CD4-positive, alpha-beta T cell treated with Interleukin-4 for 4 hours (primary cell): ENCODE measurements around the gene MICAL3.

Experiments
- DNase-seq: peaks from one replicate; pipeline ENCODE4 v3.0.0-alpha.2; 2020

MICAL3 gene

DNA sequence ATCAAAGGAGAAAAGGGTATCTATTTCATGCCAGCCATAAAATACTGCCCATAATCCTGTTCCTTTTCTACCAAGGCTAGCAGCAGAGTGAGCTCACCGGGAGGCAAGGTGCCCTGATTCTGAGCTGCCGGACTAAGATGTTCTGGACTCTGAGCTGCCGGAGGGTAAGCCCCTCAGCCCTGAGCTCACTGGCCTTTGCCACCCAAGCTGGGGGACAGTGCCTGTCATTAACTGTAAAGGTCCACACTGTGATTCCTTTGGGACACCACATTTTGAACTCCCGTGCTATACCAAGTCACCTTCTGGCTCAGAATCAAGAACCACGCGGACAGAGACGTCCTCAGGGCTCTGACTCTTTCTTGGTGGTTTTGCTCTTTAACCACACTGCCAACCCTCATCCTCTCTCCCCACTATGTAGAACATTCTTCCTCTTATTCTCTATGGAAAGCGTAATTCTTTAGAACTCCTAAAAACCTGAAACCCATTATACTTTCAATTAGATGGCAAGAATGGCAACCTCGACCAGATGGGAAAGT, 161.6 kb downstream of the MICAL3 start:
- no peak for DNase-seq

DNA sequence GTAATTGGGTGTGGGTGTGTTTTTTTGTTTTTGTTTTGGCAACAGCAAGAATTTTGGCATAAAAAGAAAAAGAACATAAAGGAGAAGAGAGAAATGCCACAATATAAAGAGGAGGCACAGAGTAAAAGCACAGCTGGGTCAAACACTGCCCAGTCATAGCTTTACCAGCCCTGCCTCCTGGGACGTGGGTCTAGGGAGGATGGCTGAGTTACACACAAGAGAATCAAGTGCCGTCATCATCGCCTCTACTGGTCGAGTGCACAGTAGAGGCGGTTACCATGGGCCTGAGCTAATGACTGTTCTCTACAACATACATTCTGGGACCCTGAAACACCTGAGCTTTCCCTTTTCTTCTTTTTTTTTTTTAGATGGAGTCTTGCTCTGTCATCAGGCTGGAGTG, 162.5 kb downstream of the MICAL3 start:
- no peak for DNase-seq

DNA sequence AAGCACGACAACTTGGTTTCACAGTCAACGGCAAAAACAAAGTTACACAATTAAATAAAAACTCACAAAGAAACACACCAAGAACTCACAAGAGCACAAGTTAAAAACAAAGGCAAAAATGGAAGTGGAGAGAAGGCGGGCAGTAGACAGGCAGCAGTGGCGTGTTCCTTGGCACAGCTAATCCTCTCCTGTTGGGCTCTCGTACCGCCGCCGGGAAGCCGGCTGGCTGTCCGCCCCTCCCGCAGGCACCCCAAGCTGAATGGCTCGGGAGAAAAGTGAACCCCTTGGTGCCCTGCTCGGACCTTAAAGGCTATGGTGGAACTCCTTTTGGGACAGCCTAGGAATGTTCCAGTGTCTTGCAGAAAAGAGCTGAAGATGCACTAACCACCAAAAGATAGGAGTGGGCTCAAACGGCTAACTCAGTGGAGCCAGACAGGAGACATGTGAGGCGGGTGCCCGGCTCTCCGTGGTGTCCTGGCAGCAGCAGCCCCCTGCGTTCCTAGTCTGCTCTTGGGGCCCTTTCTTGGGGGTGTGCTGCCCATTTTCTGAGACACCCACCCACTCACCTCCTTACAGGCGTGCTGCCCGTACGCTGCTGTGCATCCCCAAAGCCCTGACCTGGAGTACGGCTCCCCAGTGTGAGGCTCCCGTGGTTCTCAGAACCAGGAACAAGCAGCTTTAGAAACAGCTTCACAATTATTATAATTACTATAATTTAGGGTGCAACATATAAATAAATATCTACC, 164.0 kb downstream of the MICAL3 start:
- no peak for DNase-seq

DNA sequence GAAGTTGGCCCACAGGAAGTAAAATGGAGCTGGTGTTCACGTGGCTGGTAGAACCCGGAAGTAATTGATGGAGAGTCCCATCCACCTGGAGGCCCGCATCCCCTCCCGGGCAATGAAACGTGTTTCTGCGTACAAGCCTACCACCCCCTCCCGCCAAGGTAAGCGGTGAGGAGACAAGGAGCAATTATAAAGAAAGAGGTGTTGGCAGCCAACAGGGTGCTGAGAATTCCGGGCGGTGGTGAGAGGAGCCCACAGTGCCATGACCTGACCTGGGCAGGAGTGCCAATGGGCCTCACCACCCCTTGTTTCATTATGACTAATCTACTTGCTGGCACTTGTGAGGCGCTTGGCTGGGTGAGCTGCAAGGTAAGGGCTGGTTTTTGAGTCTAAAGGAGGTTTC, 166.3 kb downstream of the MICAL3 start:
- DNase-seq: no peak

DNA sequence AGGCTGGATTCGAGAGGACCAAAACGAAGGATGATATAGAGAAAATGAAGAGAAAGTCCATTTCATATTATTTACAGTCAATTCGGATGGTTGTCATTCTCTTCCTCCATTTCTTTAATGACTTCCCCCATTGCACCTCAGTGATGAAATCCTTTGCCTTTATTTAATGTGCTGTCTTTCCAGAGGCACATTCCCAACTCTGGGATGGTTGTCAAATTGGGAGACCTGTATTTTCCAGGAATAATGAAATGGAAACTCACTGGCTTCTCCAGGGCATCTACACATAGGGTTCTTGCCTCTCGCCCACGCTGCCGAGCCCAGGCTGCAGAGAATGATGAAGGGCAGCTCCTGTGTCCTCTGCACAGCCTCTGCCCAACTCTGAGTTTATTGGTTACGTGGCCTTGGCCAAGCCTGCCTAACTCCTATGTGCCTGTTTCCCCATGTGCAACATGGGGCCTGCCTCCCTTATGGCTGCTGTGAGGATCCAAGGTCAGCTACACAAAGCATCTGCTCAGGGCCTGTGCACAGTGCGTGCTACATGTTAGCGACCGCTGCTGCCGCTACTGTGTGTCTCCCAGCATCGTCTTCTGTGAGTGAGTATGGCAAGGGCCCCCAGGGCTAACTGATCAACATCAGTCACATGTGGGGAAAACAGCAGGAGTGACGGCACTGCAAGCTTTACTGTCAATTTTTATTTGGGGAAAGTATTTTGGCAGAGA, 168.6 kb downstream of the MICAL3 start:
- no peak for DNase-seq

DNA sequence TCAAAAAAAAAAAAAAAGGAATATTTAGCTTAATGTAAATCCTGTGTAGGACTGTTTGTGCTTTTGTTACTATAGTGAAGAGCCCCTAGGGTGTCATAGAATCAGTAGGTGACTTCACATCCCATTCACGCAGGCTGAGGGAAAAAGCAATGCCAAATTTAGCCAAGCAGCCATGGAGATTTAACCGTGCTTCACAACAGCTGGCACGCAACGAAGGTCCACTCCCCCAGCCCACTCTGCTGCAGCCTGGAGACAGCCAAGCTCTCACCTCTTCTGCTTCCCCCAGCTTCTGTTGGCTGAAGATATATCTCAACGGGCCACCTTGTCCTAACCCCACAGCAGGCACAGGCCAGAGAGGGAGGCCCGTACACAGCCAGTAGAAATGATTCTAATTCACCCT, 171.3 kb downstream of the MICAL3 start:
- DNase-seq: no peak

DNA sequence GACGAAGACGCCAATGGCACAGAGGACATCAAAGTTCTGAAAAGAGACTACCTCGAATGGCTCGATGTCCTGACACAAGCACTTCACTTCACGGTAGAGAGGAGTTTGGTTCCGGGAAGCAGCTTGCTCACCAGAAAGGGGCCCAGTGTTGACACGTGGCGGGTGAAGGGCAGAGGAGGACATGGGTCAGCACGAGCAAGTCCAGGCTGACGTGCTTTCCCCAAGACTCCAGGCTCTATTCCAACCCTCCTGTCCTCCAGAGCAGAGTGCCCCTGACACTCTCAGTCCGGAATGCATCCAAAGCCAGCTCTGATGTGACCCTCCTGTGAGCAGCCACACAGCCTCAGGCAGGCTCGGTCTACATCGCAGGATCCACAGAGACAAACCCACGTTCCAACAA, 172.6 kb downstream of the MICAL3 start:
- no peak for DNase-seq

DNA sequence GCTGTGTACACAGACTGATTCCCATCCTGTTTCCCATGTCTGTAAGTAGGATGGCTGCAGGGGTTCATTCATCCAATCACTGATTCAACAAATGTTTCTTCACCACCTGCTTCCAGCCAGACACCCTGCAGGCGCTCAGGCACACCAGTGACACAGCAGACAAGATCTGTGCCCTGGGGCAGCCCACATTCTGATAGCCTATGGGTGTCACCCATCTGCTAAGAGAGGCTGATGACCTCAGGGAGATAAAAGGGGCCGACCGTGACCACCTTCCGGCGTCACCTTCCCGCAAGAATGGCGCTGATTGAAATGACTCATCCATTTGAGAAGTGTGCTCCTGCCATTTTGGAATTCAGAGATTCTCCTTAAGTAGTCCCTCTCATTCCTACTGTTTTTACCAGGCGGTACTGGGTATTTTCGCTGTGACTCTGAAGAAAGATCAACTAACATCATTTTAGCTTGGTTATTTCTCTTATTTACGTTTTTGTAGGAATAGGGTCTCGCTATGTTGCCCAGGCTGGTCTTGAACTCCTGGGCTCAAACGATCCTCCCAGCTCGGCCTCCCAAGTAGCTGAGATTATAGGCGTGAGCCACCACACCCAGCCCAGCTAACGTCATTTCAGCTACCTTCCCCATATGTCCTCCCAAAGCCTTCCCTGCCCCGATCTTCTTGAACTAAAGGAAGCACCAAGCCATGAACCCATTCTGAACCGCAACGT, 176.8 kb downstream of the MICAL3 start:
- no peak for DNase-seq

DNA sequence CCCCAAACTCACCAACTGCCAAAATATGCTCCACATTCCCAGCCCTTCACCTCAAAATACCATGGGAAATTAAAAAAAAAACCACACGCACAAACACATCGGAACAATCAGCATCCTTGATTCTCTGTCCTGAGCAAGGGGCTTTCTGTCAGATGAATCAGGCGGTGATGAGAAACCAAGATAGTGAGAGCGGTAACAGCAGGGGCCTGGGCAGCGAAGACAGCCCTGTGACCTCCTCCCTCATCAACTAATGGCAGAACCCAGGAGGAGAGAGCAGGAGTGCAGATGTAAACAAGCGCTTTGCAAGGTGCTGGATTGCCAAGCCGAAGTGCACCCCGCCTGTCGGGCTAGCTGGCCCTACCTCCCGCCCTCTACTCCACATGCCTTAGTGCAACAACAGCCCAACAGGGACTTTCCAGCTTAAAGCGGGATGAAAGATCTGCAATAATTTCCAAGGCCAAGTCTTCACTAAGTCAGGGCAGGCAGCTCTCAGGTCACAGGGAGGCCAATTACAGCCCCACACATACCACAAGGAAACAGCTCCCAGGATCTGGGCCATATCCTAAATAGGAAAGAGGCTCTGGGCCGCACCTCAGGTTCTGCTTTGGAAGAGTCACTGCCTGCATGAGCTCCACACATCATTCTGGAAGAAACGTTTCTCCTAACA, 177.9 kb downstream of the MICAL3 start:
- DNase-seq: no peak

DNA sequence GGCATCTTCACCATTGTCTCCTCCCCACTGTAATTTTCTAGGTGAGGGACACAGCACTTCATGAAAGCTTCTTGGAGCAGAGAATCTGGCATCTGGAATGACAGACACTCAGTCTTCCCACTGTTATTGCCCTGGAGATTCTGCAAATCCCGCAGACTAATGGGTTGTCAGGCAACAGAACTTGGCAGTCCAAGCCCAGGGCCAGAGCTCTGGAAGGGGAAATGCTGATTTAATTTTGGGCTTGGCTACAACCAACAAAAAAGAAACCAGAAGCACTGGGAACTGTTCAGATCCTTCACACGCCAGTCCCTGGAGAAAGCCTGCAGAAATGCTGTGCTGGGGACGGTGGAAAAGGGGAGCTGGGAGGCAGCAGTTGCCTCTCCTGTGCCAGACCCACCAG, 178.6 kb downstream of the MICAL3 start:
- no peak for DNase-seq

DNA sequence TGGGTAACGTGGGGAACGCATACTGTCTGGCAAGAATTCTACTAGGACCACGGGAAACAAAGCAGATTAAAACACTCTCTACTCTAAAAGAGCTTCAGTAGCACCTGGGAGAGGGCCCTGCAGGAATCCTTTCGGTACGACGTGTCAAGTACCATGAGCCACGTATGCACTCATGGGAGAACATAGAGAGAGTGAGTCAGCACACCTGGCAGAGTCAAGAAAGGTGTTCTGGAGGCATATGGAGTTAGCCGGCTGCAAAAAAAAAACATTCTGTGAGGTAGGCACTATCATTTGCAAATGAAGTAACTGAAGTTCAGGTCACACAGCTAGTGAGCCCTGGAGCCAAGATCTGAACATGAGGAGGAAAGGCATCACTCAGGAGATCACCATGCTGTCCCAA, 179.0 kb downstream of the MICAL3 start:
- no peak for DNase-seq

DNA sequence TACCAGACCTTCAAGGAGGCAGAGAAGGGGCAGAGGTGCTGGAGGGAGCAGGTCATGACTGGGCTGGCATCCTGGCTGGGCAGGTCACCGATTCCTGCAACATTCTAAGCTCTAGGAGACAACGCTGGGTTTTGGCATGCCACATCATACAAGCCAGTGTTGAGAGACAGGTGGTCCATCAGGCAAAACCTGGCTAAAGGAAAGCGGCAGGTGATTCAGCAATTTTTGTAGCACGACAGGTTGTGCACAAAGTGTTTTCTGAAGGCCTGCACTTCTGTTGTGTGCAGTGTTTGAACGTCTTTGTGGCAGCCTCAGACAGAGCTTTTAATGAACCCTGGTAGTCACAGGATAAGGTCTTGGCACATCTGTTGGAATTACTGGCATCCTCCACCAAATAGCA, 180.2 kb downstream of the MICAL3 start:
- no peak for DNase-seq

DNA sequence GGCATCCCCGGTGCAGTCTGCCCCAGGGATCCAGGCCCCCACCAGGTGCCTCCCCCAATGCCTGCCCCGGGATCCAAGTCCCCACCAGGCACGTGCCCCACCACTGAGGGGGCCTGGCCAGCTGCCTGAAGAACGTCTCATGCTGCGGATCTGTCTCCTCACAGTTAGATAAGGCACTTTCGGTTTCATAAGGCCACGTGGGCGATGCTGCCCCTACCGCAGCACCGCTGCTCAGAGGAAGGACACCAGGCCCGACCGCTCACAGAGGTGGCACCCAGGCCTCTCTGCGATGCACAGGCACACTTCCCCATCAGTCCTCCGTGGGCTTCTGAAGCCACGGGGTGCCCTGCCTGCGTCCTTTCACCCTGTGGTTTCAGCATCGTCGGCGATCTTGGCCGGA, 182.0 kb downstream of the MICAL3 start:
- peak; percentile 45 for DNase-seq

DNA sequence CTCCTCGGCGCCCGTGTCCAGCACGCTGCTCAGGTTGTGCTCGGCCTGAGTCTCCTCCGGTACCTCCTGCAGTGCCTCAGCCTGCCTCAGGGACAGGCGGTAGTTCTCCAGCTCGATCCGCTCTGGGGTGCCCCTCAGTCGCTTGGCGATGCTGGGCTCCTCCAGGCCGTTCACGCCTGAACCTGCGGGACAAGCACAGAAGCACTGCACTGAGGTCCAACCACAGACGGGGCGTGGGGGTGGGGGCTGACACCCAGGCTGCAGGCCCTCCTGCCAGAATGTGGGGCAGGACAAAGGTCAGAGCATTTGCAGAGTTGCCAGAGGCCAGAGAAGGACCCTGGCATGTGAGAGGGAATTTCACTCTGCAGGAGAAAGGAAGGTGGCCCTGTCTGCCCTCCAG, 182.5 kb downstream of the MICAL3 start:
- DNase-seq: no peak

DNA sequence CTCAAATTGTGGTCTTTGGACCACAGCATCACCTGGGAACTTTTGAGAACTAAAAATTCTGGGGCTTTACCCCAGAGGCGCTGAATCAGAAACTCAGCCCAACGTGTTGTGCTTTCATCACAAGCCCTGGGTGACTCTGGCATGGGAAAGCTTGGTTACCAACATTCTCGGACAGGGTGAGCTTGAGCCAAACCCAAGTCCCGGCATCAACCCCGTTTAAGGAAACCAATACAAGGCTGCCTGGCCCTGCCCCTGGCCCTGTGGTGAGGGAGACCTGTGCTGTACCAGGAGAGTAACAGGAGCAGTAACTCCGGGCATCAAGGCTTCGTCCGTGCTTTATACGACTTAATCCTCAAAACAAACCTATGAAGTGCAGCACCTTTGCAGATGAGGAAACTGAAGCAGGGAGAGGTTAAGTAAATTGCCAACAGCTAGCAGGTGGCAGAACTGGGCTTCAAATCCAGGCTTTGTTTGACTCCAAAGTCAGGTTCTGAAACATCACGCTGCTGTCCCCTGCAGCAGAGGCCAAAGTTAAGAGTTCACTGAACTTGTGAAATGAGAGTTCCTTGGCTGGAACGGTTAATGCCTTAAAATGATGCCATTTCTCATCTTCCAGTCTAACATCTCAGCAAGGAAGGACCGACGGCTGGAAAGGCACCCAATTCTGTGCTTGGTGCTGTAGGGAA, 186.0 kb downstream of the MICAL3 start:
- DNase-seq: no peak

DNA sequence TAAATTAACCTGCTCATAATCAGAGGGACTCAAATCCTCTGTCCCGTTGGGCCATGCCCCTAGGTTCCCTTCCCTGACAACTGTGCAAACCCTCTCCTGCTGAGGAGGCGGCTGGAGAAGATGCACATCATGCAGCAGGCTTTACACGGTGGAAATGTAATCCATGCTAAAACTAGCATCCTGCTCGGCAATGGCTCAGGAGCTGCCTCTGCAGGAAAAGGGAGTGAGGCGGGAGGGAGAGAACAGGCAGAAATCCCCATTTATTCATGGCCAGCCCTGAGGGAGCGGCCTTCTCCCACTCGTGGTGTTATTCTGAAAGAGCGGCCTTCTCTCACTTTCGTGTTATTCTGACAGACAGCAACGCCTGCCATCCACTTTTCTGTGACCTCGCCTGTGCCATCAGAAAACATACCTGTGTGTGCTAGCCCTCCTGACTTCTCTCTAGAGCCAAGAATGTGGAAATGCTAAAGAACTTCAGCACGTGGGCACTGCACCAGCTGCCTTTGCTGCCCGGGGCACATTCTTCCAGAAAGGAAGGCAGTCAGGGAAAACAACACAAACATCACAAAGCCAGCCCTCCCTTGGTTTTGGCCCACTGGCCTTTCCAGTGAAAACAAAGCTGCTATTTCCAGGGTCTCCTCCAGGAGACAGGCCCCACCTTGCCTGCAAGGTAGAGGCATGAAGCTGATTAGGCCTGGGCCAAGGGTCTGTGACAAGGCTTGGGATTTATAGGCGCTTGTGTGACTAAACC, 187.2 kb downstream of the MICAL3 start:
- no peak for DNase-seq

DNA sequence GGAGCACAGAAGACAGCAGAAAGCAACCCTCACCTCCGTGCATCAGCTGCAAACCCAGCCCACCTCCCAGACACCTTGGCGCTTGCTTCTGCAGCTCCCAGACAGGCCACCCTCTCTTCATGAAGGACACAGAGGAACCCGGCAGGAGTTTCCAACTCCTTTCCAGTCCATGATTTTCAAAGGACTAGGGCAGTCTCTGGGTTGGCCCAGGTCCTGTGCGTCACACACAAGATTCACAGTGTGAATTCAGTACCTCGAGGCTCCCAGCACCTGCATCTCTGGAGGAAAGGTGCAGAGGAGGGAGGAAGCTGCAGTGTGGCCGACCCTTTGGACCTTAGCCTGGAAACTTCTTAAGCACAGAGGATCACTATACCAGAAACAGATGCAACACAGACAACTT, 189.1 kb downstream of the MICAL3 start:
- no peak for DNase-seq

DNA sequence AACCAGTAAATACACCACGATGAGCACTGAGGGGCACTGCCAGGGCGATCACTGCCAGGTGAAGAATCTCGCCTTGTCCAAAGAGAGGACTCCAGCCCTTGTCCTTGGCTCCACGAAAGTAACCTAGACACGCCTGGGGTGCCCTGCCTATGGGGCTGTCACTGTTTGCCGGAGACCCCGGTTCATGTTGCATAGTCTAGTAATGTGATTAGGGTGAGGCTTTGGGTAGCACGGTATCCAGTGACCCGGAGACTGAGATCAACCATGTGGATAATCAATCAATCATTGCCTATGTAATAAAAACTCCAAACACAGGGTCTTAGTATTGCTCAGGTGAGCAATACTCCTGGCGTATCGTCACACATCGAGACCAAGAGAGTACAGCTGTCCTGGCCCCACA, 190.9 kb downstream of the MICAL3 start:
- no peak for DNase-seq

DNA sequence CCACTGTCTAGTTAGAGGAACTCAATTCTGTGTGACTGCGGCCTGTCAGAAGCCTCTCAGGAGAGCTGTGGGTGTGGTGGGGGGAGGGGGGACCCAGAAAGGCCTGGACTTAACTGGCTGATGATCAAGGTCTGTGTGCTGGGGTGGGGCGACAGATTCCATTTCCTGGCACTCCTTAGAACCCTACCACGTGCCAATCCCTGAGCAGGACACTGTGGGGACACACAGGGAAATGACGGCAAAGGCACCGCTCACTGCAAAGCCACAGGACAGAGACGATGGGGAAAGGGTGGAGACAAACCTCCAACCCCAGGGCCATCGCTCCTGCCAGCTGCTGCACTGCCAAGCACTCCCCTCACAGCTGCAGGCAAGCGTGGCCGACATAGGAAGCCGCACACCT, 191.7 kb downstream of the MICAL3 start:
- DNase-seq: no peak

DNA sequence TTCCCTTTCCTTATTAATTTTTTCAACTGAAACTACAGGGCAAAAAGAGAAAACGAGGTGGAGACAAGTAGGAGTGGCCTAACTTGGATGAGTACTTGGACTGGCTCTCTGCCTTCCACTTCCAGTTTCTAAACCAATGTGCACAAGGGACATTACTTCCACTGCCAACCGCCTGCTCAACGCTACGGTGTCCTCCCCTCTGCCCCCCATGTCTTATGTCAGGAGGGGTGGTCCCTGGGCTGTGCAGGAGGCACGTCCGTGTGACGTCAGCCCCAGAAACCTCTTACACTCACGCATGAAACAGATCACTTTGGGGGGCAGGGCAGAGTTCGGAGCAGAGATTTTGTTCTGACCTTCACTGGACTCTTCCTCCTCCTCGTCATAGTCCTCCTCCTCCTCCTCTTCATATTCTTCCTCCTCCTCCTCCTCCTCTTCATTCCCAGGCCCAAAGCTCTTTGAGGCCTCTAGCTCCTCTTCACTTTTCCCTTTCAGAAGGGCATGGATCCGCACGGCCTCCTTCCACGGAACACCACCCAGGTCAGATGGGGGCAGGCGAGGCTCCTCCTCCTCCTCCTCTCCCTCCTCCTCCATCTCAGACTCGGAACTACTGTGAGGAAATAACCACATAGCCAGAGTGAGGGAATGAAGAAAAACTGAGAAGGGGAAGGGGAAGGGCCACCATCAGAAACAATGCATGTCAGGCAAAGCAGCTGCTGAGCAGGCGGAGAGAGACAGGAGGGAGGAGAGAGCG, 192.7 kb downstream of the MICAL3 start:
- no peak for DNase-seq
